Measurements from ENCODE around the gene E2F4.

DNA sequence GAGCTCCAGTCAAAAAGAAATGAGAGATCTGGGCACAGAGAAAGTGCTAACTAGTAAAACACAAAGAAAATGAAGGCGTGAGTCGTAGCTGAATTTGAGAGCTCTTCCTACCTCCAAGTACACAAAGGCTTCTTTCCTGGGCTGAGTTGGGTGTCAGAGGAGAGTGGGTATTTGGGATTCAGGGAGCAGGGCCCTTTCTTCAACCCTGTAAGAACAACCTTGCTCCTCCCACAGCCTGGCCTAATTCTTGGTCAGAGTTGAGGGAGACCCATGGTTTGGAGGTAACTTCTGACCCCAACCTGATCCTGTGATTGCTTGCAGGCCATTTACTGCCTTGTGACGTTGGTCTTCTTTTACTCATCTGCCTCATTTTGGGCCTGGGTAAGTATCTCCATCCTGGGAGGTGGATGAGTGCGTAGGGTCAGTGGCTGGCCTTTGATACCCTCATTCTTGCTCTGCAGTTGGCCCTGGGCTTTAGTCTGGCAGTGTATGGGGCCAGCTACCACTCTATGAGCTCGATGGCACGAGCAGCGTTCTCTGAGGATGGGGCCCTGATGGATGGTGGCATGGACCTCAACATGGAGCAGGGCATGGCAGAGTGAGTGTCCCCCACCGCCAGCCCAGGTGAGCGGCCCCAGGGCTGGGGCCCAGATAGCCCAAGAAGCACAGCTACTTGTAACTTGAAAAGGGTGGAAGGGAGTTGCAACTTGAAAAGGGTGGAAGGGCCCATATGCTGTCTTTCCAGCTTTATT, 36.3 kb downstream of the E2F4 start:
- TF ChIP-seq POLR2A (IDR thresholded peaks at IDR 0.05; ENCODE audit: control extremely low read depth in 1 of 2, low read depth in 2 of 2, low read length in 2 of 2) (peak in 1 of 2 experiments; percentile 2; a peak in 1 of 3 replicates), EZH2 (IDR thresholded peaks at IDR 0.05; ENCODE audit: low read depth, low read length, severe bottlenecking) (no peak), CEBPB (IDR thresholded peaks at IDR 0.05; ENCODE audit: low read depth, low read length) (no peak), ZNF274 (IDR thresholded peaks at IDR 0.05; ENCODE audit: borderline replicate concordance, extremely low read depth, low read length) (no peak), NRF1 (IDR thresholded peaks at IDR 0.05; ENCODE audit: low read depth, low read length) (no peak), POLR2AphosphoS5 (IDR thresholded peaks at IDR 0.05; ENCODE audit: low read depth, low read length) (peak; percentile 26; the same call in 1 of the 2 replicates), MAX (IDR thresholded peaks at IDR 0.05) (no peak), TAF1 (IDR thresholded peaks at IDR 0.05; ENCODE audit: low read depth, low read length) (no peak), EP300 (IDR thresholded peaks at IDR 0.05; ENCODE audit: borderline replicate concordance in 1 of 2, low read depth in 2 of 2, low read length in 2 of 2) (no peak), RNF2 (IDR thresholded peaks at IDR 0.05; ENCODE audit: borderline replicate concordance, low read depth, low read length, missing control alignments, poor library complexity, severe bottlenecking) (no peak), CHD2 (IDR thresholded peaks at IDR 0.05; ENCODE audit: low read length) (no peak), MAFK (IDR thresholded peaks at IDR 0.05; ENCODE audit: low read depth, low read length) (no peak)
- TF ChIP-seq, protein P1, sequence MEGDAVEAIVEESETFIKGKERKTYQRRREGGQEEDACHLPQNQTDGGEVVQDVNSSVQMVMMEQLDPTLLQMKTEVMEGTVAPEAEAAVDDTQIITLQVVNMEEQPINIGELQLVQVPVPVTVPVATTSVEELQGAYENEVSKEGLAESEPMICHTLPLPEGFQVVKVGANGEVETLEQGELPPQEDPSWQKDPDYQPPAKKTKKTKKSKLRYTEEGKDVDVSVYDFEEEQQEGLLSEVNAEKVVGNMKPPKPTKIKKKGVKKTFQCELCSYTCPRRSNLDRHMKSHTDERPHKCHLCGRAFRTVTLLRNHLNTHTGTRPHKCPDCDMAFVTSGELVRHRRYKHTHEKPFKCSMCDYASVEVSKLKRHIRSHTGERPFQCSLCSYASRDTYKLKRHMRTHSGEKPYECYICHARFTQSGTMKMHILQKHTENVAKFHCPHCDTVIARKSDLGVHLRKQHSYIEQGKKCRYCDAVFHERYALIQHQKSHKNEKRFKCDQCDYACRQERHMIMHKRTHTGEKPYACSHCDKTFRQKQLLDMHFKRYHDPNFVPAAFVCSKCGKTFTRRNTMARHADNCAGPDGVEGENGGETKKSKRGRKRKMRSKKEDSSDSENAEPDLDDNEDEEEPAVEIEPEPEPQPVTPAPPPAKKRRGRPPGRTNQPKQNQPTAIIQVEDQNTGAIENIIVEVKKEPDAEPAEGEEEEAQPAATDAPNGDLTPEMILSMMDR (IDR thresholded peaks at IDR 0.05; ENCODE audit: control extremely low read depth in 1 of 3, insufficient read depth in 1 of 3, low read depth in 1 of 3, low read length in 3 of 3): no peak
- TF ChIP-seq, protein P2, sequence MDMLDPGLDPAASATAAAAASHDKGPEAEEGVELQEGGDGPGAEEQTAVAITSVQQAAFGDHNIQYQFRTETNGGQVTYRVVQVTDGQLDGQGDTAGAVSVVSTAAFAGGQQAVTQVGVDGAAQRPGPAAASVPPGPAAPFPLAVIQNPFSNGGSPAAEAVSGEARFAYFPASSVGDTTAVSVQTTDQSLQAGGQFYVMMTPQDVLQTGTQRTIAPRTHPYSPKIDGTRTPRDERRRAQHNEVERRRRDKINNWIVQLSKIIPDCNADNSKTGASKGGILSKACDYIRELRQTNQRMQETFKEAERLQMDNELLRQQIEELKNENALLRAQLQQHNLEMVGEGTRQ (IDR thresholded peaks at IDR 0.05; ENCODE audit: low read length): no peak
